Natural killer cell (primary cell): ENCODE measurements around the gene MED12L. TPM values are rescaled to one million over a fixed set of nuclear protein-coding genes. Genes with fewer than 3 reads are reported as not detected.

Source experiments
- ATAC-seq, 3 donors: fragments of 150-1000 bp in 2 of 3; fragments of 200-7000 bp in 1 of 3; cut with Tn5 transposase; 1 replicate in 1 of 3; 2 replicates in 2 of 3; pipeline ENCODE4 v1.10.0; 2021; ENCODE audit warnings: mild to moderate bottlenecking in 2 of 3, moderate library complexity in 2 of 3
- DNase-seq, 2 donors: peaks; one replicate each; pipeline versions ENCODE4 v3.0.0 to v3.0.0-alpha.2; 2013 to 2021; ENCODE audit warnings: mixed read lengths in 1 of 2
- H3K27ac ChIP-seq: one replicate; pipeline ENCODE4 v1.5.1; 2013; ENCODE audit warnings: mild to moderate bottlenecking, low read length
- H3K27me3 ChIP-seq: one replicate; pipeline ENCODE4 v1.6.1; 2013; ENCODE audit warnings: low read length; ENCODE audit not compliant: control insufficient read depth, insufficient read depth
- H3K36me3 ChIP-seq: one replicate; pipeline ENCODE4 v1.6.1; 2013; ENCODE audit warnings: low read length; ENCODE audit not compliant: control insufficient read depth, insufficient read depth
- H3K4me1 ChIP-seq: one replicate; pipeline ENCODE4 v1.6.1; 2013; ENCODE audit warnings: low read length; ENCODE audit not compliant: control insufficient read depth, insufficient read depth
- H3K4me3 ChIP-seq: one replicate; pipeline ENCODE4 v1.5.1; 2013; ENCODE audit warnings: low read length
- H3K9me3 ChIP-seq: one replicate; pipeline ENCODE4 v1.6.1; 2013; ENCODE audit warnings: low read length; ENCODE audit not compliant: control insufficient read depth, insufficient read depth
- H3K27ac Mint-ChIP-seq, 2 donors: one replicate each; pipeline ENCODE4 v1.8.0; 2022; ENCODE audit warnings: mild to moderate bottlenecking in 2 of 2, mixed read lengths in 2 of 2, moderate library complexity in 1 of 2
- H3K27me3 Mint-ChIP-seq, 2 donors: one replicate each; pipeline ENCODE4 v1.8.0; 2022; ENCODE audit warnings: low read depth in 2 of 2, mixed read lengths in 2 of 2
- H3K36me3 Mint-ChIP-seq: one replicate; pipeline ENCODE4 v1.8.0; 2022; ENCODE audit warnings: mixed read lengths
- H3K4me1 Mint-ChIP-seq, 2 donors: one replicate each; pipeline ENCODE4 v1.8.0; 2022; ENCODE audit warnings: mixed read lengths in 2 of 2
- H3K4me3 Mint-ChIP-seq: one replicate; pipeline ENCODE4 v1.8.0; 2022; ENCODE audit warnings: mild to moderate bottlenecking, moderate library complexity, mixed read lengths
- H3K9me3 Mint-ChIP-seq, 2 donors: one replicate each; pipeline ENCODE4 v1.8.0; 2022; ENCODE audit warnings: mixed read lengths in 2 of 2
- CTCF ChIP-seq: fragments of 200-600 bp; IDR thresholded peaks from one replicate; pipeline ENCODE4 v1.8.0; 2022; ENCODE audit warnings: antibody characterized with exemption
- WGBS: methylation state at CpG from one replicate; pipeline ENCODE4 v1.1.7; 2013; ENCODE audit warnings: missing lambda C conversion rate; ENCODE audit not compliant: insufficient coverage; 5-methylcytosine and 5-hydroxymethylcytosine counted together
- intact Hi-C: fragments of 100-400 bp; cut with micrococcal nuclease; formaldehyde crosslinking; loops from one replicate; pipeline ENCODE4 v1.14.2; 2022
- total RNA-seq, 4 donors: library from RNA; stranded (reverse); fragments of 120-200 nt in 1 of 4; gene quantifications; one replicate each; pipeline versions ENCODE4 v1.2.3 to v1.2.4, GENCODE V29; 2013 to 2022

The MED12L gene
- total RNA-seq, 3 donors from 2014 or later (not counting 1 experiment from before 2014, with no cell fraction given): 3.0 to 6.5 (median 3.0) TPM

GRCh38 chr3:151476344-151477018 is 391.0 kb downstream of the MED12L start:
- ATAC-seq (no peak), DNase-seq (no peak)
- intact Hi-C loops: no loop called here
- Mint-ChIP-seq H3K36me3 (no peaks in the 10 kb centered on the region), H3K27me3 (peaks cover 3 to 13% of the 10 kb centered on the region in 2 donors), H3K4me1 (no peaks in the 10 kb centered on the region), H3K4me3 (no peak overlapping the region), H3K9me3 (no peaks in the 10 kb centered on the region), H3K27ac (no peak overlapping the region)
- H3K27me3 ChIP-seq: no peaks in the 10 kb centered on the region
- H3K9me3 ChIP-seq: peaks cover 3% of the 10 kb centered on the region
- no peaks in the 10 kb centered on the region for H3K36me3 ChIP-seq
- no peaks in the 10 kb centered on the region for H3K4me1 ChIP-seq
- no peak for TF ChIP-seq CTCF
- WGBS: 88% methylated on average over 7 of the region's 7 CpGs
- no peak overlapping the region for H3K4me3 ChIP-seq
- no peak overlapping the region for H3K27ac ChIP-seq

DNA sequence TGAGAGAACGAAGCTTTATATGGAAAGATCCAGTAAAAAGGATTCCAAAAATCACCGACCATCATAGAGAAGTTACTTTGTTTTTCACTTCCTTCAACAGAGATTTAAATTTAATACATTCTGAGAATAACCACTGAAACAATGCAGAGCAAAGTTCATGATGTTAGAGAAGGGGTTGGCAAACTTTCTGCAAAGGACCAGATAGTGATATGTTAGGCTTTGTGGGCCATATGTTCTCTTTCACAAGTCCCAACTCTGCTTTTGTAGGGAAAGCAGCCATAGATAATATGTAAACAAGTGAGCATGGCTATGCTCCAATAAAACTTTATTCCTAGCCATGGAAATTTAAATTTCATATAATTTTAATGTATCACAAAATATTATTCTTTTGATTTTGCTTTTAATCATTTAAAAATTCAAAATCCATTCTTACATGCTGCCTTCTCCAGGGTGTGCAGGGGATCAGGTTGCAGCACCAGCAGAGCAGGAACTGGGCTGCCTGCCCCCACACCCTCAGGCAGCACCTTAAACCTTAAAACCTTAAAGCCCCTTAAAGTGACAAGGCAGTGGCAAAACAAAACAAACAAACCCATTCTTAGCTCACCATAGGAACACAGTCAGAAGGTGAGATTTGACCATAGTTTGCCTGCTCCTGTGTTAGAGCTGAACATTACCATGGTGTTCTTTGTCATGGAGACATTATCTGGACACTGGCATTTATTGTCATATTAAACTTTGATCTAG is 392.3 kb downstream of the MED12L start:
- ATAC-seq (no peak), DNase-seq (no peak)
- H3K36me3 Mint-ChIP-seq: peaks cover 12% of the 10 kb centered on the region
- no peak overlapping the region for H3K4me3 ChIP-seq
- intact Hi-C loops: no loop called here
- H3K4me1 Mint-ChIP-seq: no peaks in the 10 kb centered on the region
- H3K9me3 Mint-ChIP-seq: peaks cover 7 to 9% of the 10 kb centered on the region in 2 donors
- H3K4me3 Mint-ChIP-seq: no peak overlapping the region
- H3K27me3 ChIP-seq: no peaks in the 10 kb centered on the region
- peaks cover 6% of the 10 kb centered on the region for H3K9me3 ChIP-seq
- H3K27ac ChIP-seq: no peak overlapping the region
- no CpG with 5 or more reads among the region's 2 CpGs for WGBS
- H3K36me3 ChIP-seq: no peaks in the 10 kb centered on the region
- peaks cover 3 to 26% of the 10 kb centered on the region in 2 donors for H3K27me3 Mint-ChIP-seq
- TF ChIP-seq CTCF: no peak
- no peak overlapping the region for H3K27ac Mint-ChIP-seq
- no peaks in the 10 kb centered on the region for H3K4me1 ChIP-seq

DNA sequence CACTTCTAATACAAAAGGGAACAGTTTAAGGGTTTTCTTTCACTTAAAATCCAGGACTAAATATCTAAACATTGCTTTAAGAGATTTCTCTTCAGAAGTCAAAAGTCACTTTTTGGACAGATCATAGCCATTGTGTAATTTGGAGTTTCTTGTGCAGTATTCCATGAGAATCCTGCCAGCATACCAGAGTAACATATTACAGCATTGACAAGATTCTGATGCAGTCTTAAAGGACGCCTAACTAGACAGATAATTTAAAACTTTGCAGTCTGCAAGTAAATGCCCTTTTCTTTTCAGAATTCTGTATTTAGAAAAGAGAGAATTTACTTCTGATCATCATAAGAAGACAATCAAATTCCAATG is 392.9 kb downstream of the MED12L start:
- ATAC-seq (no peak), DNase-seq (no peak)
- Histone ChIP-seq H3K36me3 (no peaks in the 10 kb centered on the region), H3K4me1 (no peaks in the 10 kb centered on the region), H3K9me3 (peaks cover 6% of the 10 kb centered on the region), H3K27ac (no peak overlapping the region), H3K4me3 (no peak overlapping the region), H3K27me3 (no peaks in the 10 kb centered on the region)
- peaks cover 17% of the 10 kb centered on the region for H3K36me3 Mint-ChIP-seq
- WGBS: no CpG with 5 or more reads among the region's 1 CpG
- H3K4me3 Mint-ChIP-seq: no peak overlapping the region
- no peak for TF ChIP-seq CTCF
- no peaks in the 10 kb centered on the region for H3K4me1 Mint-ChIP-seq
- peaks cover 3 to 32% of the 10 kb centered on the region in 2 donors for H3K27me3 Mint-ChIP-seq
- H3K9me3 Mint-ChIP-seq: peaks cover 9 to 10% of the 10 kb centered on the region in 2 donors
- intact Hi-C loops: no loop called here
- H3K27ac Mint-ChIP-seq: no peak overlapping the region
